NCI-H82 treated with DMSO at 0.1 percent for 48 hours (cell line): ENCODE results near the gene TBX2.

ENCODE experiments used
- DNase-seq: peaks from one replicate; lab custom pipeline; 2025; ENCODE audit not compliant: unreplicated experiment; lab: John Stamatoyannopoulos, UW

The TBX2 gene

GRCh38 chr17:61387511-61388305 lies 11.9 kb upstream of the TBX2 start:
- DNase-seq = no peak

GRCh38 chr17:61388561-61389356 lies 10.9 kb upstream of the TBX2 start:
- DNase-seq = no peak

GRCh38 chr17:61389670-61390478 lies 9.8 kb upstream of the TBX2 start:
- peak; percentile 14 for DNase-seq

- DNase-seq = no peak
Observed at GRCh38 chr17:61390479-61390791, 9.2 kb upstream of the TBX2 start.

- DNase-seq = no peak
Observed at GRCh38 chr17:61391595-61392291, 7.9 kb upstream of the TBX2 start.

GRCh38 chr17:61392679-61393078 lies 7.0 kb upstream of the TBX2 start:
- DNase-seq = no peak

- no peak for DNase-seq
Observed at GRCh38 chr17:61393550-61393903, 6.1 kb upstream of the TBX2 start.

- peak; percentile 82 for DNase-seq
Observed at GRCh38 chr17:61393904-61394629, 5.6 kb upstream of the TBX2 start.

- DNase-seq = no peak
Observed at GRCh38 chr17:61394630-61395408, 4.8 kb upstream of the TBX2 start.

- DNase-seq = no peak
Observed at GRCh38 chr17:61395409-61395982, 4.1 kb upstream of the TBX2 start.

GRCh38 chr17:61395983-61396585 lies 3.6 kb upstream of the TBX2 start:
- DNase-seq = no peak

- DNase-seq = no peak
Observed at GRCh38 chr17:61396586-61397085, 3.0 kb upstream of the TBX2 start.

- no peak for DNase-seq
Observed at GRCh38 chr17:61397086-61397842, 2.4 kb upstream of the TBX2 start.

GRCh38 chr17:61398721-61399130 lies 917 bp upstream of the TBX2 start:
- no peak for DNase-seq

GRCh38 chr17:61400066-61400716 lies 548 bp downstream of the TBX2 start:
- DNase-seq = no peak

- no peak for DNase-seq
Observed at GRCh38 chr17:61400717-61401388, 1.2 kb downstream of the TBX2 start.
